Effector CD8-positive, alpha-beta T cell (primary cell): ENCODE results near the gene CA5B.
"Not testable (repeated sequence)": the region's sequence is repeated elsewhere in the genome, so short reads cannot be mapped to it uniquely, and the experiment has no call there.

ENCODE experiments used
- DNase-seq: peaks from one replicate; lab custom pipeline; 2025; lab: John Stamatoyannopoulos, UW

Gene CA5B

GRCh38 chrX:15812192-15812938 lies 74.3 kb downstream of the CA5B start:
- DNase-seq: no peak

GRCh38 chrX:15813416-15813815 lies 75.3 kb downstream of the CA5B start:
- no peak for DNase-seq

- DNase-seq: no peak
Measured at GRCh38 chrX:15814771-15815365, 76.8 kb downstream of the CA5B start.

- DNase-seq: no peak
Measured at GRCh38 chrX:15815779-15816437, 77.8 kb downstream of the CA5B start.

GRCh38 chrX:15816438-15816809 lies 78.4 kb downstream of the CA5B start:
- no peak for DNase-seq

- DNase-seq: no peak
Measured at GRCh38 chrX:15816886-15817285, 78.8 kb downstream of the CA5B start.

- no peak for DNase-seq
Measured at GRCh38 chrX:15820106-15821073, 82.3 kb downstream of the CA5B start.

GRCh38 chrX:15822922-15823321 lies 84.9 kb downstream of the CA5B start:
- no peak for DNase-seq

GRCh38 chrX:15825936-15826335 lies 87.9 kb downstream of the CA5B start:
- DNase-seq: no peak

- DNase-seq: no peak
Measured at GRCh38 chrX:15829217-15829616, 91.1 kb downstream of the CA5B start.

GRCh38 chrX:15831347-15831746 lies 93.3 kb downstream of the CA5B start:
- DNase-seq: not testable (repeated sequence)

GRCh38 chrX:15834053-15834452 lies 96.0 kb downstream of the CA5B start:
- DNase-seq: no peak

- DNase-seq: no peak
Measured at GRCh38 chrX:15834827-15835595, 96.9 kb downstream of the CA5B start.
